ENCODE results near the gene CFAP61.

- TF ChIP-seq CTCF (conservative IDR thresholded peaks at IDR 0.05; ENCODE audit: low read length) (no peak), EZH2phosphoT487 (IDR thresholded peaks at IDR 0.05; ENCODE audit: borderline replicate concordance) (no peak)
Measured at GRCh38 chr20:20401991-20402390, 349.7 kb downstream of the CFAP61 start.

Measured in Loucy (cell line).